ENCODE data around the gene SRRM1. TPM values are rescaled to one million over a fixed set of nuclear protein-coding genes. Genes with fewer than 3 reads are reported as not detected.

SRRM1 gene
- total and polyA plus RNA-seq, 2 of the 8 experiments (the other 6 are each of a cell fraction or from before 2014, with no cell fraction given) = 77.1 to 255 TPM

DNA sequence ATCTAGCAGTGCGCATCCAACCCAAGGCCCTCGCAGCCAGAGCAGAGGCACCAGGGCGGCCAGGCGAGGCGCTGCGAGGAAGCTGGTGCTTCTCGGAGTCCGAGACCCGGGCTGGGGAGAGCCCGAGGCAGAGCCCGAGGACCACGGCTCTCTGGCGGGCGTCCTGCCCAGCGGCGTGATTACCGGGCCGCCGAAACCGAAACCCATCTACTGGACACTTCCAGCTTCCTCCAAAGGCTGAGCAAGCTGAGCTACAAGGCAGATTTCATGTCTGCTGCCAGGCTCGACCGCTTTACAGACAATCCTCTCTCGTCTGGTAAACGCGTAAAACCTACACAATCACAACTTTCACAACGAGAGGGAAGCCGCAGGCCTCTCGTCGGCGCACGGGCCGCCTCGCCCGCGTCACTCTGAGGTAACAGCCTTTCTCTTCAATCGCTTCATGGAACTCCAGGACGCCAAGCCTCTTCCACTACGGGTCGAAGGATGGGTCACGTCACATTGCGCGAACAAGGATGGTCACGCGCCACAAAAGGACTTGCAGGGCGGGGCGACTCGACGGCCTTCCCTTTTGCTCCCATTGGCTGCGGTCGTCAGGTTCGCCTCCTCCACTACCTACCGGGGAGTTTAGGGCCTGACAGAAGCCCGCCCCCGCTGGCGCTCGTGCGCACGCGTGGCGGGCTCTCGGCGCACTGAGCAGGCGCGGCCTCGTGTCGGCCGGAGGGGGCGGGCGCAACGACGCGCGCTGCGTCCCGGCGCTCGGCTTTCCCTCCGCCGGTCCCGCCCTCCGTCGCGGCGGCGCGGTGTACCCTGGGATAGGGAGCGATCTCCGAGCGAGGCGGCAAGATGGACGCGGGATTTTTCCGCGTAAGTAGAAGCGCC, at the start of gene SRRM1 (continued):
- TF ChIP-seq, protein P1, sequence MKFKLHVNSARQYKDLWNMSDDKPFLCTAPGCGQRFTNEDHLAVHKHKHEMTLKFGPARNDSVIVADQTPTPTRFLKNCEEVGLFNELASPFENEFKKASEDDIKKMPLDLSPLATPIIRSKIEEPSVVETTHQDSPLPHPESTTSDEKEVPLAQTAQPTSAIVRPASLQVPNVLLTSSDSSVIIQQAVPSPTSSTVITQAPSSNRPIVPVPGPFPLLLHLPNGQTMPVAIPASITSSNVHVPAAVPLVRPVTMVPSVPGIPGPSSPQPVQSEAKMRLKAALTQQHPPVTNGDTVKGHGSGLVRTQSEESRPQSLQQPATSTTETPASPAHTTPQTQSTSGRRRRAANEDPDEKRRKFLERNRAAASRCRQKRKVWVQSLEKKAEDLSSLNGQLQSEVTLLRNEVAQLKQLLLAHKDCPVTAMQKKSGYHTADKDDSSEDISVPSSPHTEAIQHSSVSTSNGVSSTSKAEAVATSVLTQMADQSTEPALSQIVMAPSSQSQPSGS (IDR thresholded peaks at IDR 0.05; ENCODE audit: low read length) = no peak
- TF ChIP-seq, protein P2, sequence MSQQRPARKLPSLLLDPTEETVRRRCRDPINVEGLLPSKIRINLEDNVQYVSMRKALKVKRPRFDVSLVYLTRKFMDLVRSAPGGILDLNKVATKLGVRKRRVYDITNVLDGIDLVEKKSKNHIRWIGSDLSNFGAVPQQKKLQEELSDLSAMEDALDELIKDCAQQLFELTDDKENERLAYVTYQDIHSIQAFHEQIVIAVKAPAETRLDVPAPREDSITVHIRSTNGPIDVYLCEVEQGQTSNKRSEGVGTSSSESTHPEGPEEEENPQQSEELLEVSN (IDR thresholded peaks at IDR 0.05) = peak; percentile 34
- TF ChIP-seq ZNF274 (IDR thresholded peaks at IDR 0.05; ENCODE audit: borderline replicate concordance, extremely low read depth, low read length) (no peak), PHF8 (conservative IDR thresholded peaks at IDR 0.05; ENCODE audit: low read depth, low read length) (peak; percentile 92), MAFK (IDR thresholded peaks at IDR 0.05; ENCODE audit: low read depth, low read length) (no peak), MAX (IDR thresholded peaks at IDR 0.05) (peak; percentile 82), JUN (IDR thresholded peaks at IDR 0.05; ENCODE audit: low read depth, low read length) (no peak), POLR2A (IDR thresholded peaks at IDR 0.05; ENCODE audit: control extremely low read depth in 1 of 2, low read depth in 2 of 2, low read length in 2 of 2) (peak; percentile 90 to 93; a peak in 2 of 3 replicates), CHD1 (IDR thresholded peaks at IDR 0.05; ENCODE audit: low read depth, low read length) (no peak; the same call in 1 of the 2 replicates), CTCF (IDR thresholded peaks at IDR 0.05; ENCODE audit: control extremely low read depth in 1 of 3, insufficient read depth in 1 of 3, low read depth in 1 of 3, low read length in 3 of 3) (peak in 1 of 3 experiments; percentile 21; a peak in 1 of 4 replicates), SIRT6 (IDR thresholded peaks at IDR 0.05; ENCODE audit: low read length) (no peak), TAF7 (optimal IDR thresholded peaks at IDR 0.05; ENCODE audit: borderline replicate concordance, low read depth, low read length) (peak; percentile 63), RNF2 (IDR thresholded peaks at IDR 0.05; ENCODE audit: borderline replicate concordance, low read depth, low read length, missing control alignments, poor library complexity, severe bottlenecking) (no peak), SRF (IDR thresholded peaks at IDR 0.05; ENCODE audit: low read depth, low read length) (peak; percentile 47; the same call in 1 of the 2 replicates), CTBP2 (IDR thresholded peaks at IDR 0.05; ENCODE audit: borderline replicate concordance, insufficient read depth, insufficient read length, low read length) (no peak), NRF1 (IDR thresholded peaks at IDR 0.05; ENCODE audit: low read depth, low read length) (peak; percentile 92), SIX5 (IDR thresholded peaks at IDR 0.05; ENCODE audit: low read depth, low read length) (no peak), KDM4A (IDR thresholded peaks at IDR 0.05; ENCODE audit: low read depth, low read length, severe bottlenecking) (no peak)

Measured in H1 (cell line).